WTC11 (cell line): ENCODE results near the gene RCAN3.

Source experiments
- CTCF ChIP-seq: fragments of 200-600 bp; IDR thresholded peaks from 2 replicates; pipeline ENCODE4 v1.8.0; 2022; ENCODE audit warnings: antibody characterized with exemption
- ZNF671 ChIP-seq: fragments of 250-450 bp; sonication (Bioruptor Pico); IDR thresholded peaks from 2 replicates; pipeline ENCODE4 v1.8.0; 2021; ENCODE audit warnings: mild to moderate bottlenecking

DNA sequence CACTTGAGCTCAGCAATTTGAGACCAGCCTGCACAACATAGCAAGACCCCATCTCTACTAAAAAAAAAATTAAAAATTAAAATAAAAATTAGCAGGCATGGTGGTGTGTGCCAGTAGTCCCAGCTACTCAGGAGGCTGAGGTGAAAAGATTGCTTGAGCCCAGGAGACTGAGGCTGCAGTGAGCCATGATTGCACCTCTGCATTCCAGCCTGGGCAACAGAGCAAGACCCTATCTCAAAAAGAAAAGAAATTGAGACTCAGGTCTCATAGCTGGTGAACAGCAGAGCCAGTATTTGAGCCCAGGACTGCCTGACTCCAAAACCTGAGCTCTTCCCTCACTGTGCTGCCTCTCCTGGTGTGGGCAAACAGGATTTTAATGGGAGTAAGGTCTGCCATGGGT is 28.4 kb upstream of the RCAN3 start:
- no peak for TF ChIP-seq ZNF671 (CRISPR knock-in tag)
- no peak for TF ChIP-seq CTCF
